HG02885 (cell line): ENCODE results near the gene LARP4B.

ENCODE experiments used
- ATAC-seq: cut with Tn5 transposase; IDR thresholded peaks from one replicate; pipeline ENCODE4 v1.9.1; 2021; ENCODE audit warnings: mild to moderate bottlenecking; ENCODE audit not compliant: unreplicated experiment, poor library complexity

Gene LARP4B

DNA sequence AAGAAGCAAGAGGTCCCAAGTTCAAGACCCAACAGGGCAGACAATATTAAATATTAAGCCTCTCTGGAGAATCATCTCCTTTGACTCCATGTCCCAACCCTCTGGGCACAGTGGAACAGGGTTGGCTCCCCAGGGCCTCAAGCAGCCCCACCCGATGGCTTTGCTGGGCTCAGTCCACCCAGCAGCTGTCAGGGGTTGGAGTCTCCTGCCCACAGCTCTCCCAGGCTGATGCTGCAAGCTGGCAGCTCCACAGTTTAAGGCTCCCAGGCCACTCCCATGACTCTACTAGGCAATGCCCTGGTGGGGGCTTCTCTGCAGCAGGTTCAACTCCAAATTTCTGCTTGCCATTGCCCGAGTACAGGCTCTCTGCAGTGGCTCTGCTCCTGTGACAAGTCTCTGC, 55.1 kb downstream of the LARP4B start:
- no peak for ATAC-seq

DNA sequence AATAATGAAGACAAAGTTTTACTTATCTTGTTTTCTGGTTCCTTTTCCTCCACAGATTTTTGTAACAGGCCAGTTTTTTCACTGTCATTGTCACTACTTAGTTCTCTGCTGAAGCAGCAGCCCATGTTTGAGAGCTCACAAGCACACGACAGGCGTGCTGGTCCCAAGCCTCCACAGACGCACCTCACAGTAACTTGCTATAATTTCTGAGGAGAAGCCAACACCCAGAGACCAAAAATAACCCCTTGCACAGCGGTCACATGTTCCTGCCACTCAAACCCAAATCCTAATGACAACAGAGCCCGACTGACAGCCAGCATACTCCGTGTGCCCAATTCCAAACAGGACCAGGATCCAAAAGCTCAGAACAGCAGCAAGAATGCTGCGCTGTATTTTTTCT, 58.5 kb downstream of the LARP4B start:
- no peak for ATAC-seq

- ATAC-seq = no peak
These were observed 59.5 kb downstream of the LARP4B start for GRCh38 chr10:871951-872403.

- ATAC-seq = no peak
These were observed 60.8 kb downstream of the LARP4B start for GRCh38 chr10:870564-871166.

- ATAC-seq = no peak
These were observed 62.3 kb downstream of the LARP4B start for GRCh38 chr10:869171-869570.

GRCh38 chr10:867807-868206, 63.7 kb downstream of the LARP4B start:
- no peak for ATAC-seq

- ATAC-seq = no peak
These were observed 64.9 kb downstream of the LARP4B start for GRCh38 chr10:866577-866941.

- ATAC-seq = no peak
These were observed 65.5 kb downstream of the LARP4B start for GRCh38 chr10:865924-866576.

DNA sequence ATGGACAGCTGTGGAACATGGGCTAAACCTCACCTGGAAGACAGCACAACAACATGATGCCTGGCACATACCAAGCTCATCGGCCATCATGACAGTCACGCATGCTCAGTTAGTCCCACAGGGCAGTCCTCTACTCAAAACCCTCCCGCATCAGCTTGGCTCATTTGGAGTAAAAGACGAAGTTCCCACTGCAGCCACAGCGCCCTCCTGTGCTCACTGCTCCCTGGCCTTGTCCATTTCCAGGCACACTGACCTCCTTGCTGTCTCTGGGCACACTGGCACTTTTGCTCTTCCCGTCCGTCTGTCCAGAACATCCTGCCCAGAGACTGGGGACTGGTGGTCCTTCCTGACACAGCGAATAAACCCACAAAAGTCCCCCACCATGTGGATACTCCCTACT, 66.2 kb downstream of the LARP4B start:
- no peak for ATAC-seq

DNA sequence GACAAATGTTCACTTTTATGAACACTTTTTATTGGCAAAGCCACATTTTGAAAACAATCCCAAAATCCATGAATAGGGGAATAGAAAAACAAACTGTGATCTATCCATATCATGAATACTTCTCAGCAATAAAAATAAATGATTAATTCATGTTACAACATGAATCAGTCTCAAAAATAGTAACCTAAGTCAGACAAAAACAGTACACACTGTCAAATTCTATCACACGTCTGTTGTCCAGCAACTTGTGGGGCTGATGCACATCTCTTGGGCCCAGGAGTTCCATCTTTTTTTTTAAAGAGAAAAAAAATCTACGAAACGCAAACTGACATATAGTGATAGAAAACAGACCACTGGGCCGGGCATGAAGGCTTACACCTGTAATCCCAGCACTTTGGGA, 71.0 kb downstream of the LARP4B start:
- no peak for ATAC-seq

DNA sequence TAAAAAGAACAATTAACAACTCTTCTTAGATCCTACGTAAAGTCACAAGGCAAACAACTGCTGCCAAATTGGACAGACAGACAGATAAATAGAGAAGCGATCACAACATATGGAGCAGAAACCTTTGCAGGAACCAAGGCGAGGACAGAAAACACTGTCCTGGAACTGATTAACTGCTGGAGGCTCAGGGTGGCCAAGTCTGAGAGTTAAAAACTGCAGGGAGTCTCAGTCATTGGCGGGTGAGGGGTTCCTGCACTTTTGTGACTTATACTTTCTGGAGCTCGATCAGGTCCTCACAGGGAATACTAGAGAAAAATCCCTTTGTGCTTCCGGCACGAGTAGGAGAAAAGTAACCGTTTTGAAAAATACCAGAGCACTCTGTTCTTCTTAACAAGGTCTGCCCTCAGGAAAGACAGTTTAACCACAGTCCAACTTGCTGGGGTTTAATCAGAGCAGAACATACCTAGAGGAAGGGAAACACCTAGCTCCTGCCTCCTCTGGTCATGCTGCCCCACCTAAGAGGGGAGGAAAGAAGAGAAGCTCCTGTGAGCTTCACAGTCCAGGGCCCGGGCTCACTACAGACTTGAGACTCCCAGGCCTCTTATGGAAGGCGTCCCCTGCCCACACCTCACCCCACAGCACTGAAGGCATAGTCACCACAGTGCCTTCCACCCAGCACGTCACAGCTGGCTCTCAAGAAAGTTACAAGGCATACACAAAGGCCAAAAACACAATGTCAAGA, 74.9 kb downstream of the LARP4B start:
- ATAC-seq = no peak

DNA sequence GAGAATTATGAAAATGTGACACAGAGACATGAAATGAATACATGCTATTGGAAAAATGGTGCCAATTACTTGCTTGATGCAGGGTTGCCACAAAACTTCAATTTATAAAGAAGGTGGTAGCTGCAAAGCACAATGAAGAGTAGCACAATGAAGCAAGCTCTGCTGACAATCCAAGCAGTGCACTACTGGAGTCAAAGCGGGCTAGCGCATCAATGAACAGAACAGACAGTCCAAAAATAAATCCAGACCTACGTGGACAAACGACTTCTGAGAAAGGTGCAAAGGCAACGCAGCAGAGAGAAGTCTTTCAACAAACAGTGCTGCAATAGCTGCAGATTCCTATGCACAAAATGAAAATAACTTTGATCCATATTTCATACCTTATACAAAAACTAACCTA, 75.8 kb downstream of the LARP4B start:
- ATAC-seq = no peak

GRCh38 chr10:855079-855478, 76.4 kb downstream of the LARP4B start:
- ATAC-seq = no peak

DNA sequence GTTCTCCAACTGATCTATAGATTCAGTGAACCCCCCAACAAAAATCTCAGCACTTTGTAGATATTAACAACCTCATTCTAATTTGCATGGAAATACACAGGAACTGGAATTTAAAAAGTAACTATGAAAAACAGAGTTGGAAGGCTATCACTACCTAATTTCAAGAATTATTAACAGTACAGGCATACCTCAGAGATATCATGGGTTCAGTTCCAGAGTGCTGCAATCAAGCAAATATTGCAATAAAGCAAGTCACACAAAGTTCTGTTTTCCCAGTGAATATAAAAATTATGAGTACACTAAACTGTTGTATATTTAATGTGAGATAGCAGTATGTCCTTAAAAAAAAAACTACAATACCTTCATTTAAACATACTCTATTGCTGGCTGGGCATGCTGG, 78.5 kb downstream of the LARP4B start:
- no peak for ATAC-seq

GRCh38 chr10:852386-852785, 79.1 kb downstream of the LARP4B start:
- peak; percentile 33 for ATAC-seq

- peak; percentile 99 for ATAC-seq
These were observed 79.6 kb downstream of the LARP4B start for GRCh38 chr10:851901-852300.

GRCh38 chr10:850093-850492, 81.4 kb downstream of the LARP4B start:
- no peak for ATAC-seq

- ATAC-seq = no peak
These were observed 83.6 kb downstream of the LARP4B start for GRCh38 chr10:847868-848267.

GRCh38 chr10:846126-846685, 85.3 kb downstream of the LARP4B start:
- ATAC-seq = no peak

- ATAC-seq = no peak
These were observed 86.0 kb downstream of the LARP4B start for GRCh38 chr10:845526-845925.

DNA sequence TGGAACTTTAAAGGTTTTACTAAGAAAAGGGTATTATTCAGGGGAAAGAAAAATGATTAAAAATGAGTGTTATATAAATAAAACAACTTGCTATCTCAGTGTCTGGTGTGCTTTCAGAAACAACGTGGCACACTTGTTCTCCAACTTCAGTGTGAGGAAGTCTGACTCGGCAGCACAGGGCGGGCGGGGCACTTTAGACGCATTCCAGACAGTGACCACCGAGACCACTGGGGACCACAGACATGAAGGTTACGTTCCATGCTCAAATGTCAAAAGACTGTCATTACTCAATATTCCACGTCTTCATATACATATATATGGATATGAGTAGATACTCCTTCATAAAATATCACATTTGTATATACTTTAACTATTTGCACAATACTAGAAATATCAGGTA, 87.0 kb downstream of the LARP4B start:
- no peak for ATAC-seq
